ENCODE results near the gene NELFA.

DNA sequence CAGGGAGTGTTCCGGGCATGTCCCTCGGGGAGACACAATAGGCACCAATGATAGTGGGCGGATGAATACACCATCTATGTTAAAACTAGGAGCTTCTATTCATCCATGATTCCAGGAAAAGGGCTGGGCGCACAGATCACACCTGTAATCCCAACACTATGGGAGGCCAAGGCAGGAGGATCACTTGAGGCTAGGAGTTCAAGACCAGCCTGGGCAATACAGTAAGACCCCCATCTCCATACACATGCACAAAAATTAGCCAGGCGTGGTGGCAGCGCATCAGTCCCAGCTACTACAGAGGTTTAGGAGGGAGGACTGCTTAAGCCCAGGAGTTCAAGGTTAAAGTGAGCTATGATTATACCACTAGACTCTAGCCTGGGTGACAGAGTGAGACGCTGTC, 2.4 kb downstream of the NELFA start:
- TF ChIP-seq, protein P1, sequence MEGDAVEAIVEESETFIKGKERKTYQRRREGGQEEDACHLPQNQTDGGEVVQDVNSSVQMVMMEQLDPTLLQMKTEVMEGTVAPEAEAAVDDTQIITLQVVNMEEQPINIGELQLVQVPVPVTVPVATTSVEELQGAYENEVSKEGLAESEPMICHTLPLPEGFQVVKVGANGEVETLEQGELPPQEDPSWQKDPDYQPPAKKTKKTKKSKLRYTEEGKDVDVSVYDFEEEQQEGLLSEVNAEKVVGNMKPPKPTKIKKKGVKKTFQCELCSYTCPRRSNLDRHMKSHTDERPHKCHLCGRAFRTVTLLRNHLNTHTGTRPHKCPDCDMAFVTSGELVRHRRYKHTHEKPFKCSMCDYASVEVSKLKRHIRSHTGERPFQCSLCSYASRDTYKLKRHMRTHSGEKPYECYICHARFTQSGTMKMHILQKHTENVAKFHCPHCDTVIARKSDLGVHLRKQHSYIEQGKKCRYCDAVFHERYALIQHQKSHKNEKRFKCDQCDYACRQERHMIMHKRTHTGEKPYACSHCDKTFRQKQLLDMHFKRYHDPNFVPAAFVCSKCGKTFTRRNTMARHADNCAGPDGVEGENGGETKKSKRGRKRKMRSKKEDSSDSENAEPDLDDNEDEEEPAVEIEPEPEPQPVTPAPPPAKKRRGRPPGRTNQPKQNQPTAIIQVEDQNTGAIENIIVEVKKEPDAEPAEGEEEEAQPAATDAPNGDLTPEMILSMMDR (IDR thresholded peaks at IDR 0.05 in 2 of 3, conservative IDR thresholded peaks at IDR 0.05 in 1 of 3; ENCODE audit: borderline replicate concordance in 1 of 3, insufficient read depth in 1 of 3, low read depth in 2 of 3, low read length in 2 of 3): no peak
- TF ChIP-seq YY1 (IDR thresholded peaks at IDR 0.05; ENCODE audit: extremely low read depth, insufficient replicate concordance, low read depth, low read length): no peak
- no peak for TF ChIP-seq SP1 (IDR thresholded peaks at IDR 0.05; ENCODE audit: low read depth)
- no peak for TF ChIP-seq POLR2AphosphoS5 (IDR thresholded peaks at IDR 0.05; ENCODE audit: low read depth, low read length)

All from HCT116 (cell line).